Stimulated activated CD4-positive, alpha-beta T cell treated with anti-CD3 and anti-CD28 coated beads, Interleukin-4, amount 100 ng/mL, for 48 hours (primary cell): ENCODE data around the gene TP73.

Experiments
- DNase-seq, 2 donors: peaks; one replicate each; pipeline ENCODE4 v3.0.0-alpha.2; 2020; ENCODE audit warnings: low read depth in 2 of 2

TP73 gene

DNA sequence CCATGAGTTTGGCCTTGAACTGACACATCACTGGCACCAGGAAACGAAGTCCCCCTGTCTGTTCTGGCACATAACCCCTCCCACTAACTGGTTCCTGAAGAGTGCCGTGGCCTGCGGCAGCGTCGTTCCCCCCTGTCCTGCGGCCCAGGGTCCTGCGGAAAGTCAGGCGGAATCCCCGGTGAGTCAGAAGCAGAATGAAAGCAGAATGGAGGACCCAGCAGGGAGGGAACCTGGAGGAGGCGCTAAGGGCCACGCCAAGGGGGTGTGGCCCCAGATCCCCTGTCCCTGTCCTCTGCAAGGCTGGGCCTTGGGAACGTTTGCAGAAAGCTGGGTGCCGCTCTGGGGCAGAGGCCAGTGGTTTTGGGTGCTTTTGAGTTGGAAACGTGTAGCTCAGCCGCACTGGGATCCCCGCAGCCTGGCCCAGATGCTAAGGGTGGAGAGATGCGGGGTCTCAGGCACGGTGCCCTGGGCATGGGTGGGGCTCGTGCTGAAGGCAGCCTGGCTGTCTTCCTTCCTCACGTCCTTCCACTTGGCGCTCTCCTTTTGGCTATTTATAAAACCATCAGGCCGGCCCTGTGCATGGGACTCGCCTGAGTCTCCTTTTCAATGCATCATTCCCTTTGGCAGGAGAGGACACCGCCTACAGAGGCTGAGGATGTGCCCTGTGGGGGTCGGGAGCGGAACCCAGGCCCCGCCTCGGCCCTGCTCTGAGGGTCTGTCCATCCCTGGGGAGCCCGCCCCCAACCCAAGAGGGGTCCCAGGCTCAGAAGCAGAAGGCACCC is 36.2 kb downstream of the TP73 start:
- DNase-seq: no peak

DNA sequence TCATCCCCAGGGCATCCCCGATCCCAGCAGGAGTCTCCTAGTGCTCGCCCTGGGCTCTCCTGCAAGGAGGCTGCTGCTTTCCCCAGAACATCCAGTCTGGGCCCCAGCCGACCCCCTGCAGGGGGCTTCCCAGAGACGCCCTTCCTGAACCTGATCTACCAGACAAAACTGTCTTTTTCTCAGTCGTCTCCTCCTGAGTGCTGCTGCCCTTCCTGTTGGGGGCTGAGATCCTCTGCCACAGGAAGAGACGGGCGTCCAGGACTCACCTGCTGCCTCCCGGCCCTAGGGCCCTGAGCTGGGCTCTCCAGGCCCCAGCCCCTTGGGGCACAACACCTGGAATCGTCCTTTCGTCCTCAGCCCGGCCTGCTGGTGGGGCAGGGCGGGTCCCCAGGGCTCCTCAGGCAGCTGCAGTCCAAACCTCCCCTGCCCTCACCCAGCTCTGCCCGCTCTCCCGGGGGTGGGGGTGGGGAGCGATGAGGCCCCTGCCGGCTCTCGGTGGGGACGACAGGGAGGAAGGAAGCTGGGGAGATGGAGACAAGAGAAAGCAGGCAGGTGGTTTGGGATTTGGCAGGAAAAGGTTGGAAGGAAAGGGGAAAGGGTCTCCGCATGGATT is 36.9 kb downstream of the TP73 start:
- no peak for DNase-seq

DNA sequence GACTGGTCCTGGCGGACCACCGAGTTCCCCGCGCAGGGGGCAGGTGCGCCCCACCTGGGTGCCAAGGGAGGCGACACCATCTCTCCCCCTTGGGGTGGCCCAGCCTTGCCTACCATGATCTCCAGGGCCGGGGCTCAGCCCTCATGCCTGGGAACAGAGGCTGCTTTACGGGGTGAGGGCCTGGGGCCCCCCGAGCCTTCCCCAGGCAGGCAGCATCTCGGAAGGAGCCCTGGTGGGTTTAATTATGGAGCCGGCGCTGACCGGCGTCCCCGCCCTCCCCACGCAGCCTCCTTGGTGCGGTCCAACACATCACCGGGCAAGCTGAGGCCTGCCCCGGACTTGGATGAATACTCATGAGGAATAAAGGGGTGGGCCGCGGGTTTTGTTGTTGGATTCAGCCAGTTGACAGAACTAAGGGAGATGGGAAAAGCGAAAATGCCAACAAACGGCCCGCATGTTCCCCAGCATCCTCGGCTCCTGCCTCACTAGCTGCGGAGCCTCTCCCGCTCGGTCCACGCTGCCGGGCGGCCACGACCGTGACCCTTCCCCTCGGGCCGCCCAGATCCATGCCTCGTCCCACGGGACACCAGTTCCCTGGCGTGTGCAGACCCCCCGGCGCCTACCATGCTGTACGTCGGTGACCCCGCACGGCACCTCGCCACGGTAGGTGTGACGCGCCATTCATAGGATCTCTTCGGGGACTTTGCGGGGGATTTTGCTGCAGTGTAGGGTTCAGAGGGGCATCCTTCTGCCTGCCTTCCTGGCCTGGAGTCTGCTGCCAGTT is 38.2 kb downstream of the TP73 start:
- DNase-seq: no peak

DNA sequence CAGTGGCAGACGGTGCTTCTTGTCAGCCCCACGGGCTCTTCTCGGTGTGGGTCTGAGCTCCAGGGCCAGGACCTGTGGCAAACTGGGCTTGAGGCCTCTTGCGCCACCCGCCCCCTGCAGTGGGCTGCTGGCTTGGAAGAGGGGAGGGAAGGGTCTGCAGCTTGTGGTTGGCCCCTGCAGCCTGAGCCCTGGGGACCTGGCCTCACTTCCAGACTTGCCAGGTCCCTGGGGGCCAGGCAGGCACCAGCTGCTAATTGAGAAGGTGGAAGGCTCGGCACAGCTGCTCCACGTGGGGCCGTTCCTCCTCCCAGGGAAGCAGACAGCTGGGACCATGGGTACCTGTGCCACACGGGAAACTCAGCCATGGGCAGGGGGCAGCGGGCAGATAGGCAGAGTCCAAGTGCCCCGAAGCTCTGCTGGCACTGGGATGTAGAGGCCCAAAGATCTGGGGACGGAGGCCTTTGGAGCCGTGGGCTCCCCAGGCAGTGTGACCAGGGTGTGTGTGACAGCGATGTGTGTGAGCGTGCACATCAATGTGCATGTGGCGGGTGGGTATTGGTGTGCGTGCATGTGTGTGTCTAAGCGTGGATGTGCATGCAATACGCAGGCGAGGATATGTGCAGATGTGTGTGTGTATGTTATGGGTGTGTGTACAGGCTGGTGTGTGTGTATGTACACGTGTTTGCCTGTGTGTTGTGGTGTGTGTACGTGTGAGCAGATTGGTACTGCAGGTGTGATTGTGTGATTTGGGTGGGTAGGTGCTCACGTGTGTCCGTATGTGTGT is 39.3 kb downstream of the TP73 start:
- no peak for DNase-seq

DNA sequence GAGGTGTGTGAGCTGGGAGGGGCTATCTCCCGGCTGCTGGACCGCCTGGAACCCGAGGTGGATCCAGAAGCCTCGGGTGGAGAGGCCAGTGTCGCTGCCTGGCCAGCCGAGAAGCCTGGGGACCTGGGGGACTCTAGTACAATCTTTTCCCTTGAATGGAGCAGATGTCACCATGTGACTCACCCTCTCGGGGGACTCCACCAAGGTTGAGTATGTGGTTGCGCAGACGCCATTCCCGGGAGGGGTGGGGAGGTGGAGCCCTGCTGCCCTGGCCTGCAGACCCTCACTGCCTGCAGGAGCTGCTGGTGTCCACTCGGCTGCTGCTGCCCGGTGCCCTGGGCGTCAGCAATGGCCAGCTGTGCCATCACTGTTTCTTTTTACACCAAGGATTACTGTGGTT is 40.3 kb downstream of the TP73 start:
- no peak for DNase-seq

DNA sequence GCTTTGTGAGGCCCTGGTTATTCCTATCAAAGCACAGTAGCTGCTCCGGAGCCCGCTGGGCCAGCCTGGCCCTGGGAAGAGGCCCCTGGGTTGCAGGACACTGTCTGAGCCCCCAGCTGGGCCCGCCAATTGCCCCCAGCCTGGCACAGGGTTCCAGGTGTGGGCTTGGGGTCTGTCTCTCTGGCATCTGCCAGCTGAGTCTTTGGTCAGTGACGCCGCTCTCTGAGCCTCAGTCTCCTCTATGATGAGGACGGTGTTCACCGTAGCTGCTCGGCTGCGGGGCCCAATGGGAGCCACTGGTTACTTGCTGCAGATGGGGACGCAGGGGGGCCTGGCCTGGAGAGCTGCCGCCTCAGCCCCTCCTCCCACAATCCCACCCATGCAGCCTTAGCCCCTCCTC is 41.0 kb downstream of the TP73 start:
- DNase-seq: no peak

DNA sequence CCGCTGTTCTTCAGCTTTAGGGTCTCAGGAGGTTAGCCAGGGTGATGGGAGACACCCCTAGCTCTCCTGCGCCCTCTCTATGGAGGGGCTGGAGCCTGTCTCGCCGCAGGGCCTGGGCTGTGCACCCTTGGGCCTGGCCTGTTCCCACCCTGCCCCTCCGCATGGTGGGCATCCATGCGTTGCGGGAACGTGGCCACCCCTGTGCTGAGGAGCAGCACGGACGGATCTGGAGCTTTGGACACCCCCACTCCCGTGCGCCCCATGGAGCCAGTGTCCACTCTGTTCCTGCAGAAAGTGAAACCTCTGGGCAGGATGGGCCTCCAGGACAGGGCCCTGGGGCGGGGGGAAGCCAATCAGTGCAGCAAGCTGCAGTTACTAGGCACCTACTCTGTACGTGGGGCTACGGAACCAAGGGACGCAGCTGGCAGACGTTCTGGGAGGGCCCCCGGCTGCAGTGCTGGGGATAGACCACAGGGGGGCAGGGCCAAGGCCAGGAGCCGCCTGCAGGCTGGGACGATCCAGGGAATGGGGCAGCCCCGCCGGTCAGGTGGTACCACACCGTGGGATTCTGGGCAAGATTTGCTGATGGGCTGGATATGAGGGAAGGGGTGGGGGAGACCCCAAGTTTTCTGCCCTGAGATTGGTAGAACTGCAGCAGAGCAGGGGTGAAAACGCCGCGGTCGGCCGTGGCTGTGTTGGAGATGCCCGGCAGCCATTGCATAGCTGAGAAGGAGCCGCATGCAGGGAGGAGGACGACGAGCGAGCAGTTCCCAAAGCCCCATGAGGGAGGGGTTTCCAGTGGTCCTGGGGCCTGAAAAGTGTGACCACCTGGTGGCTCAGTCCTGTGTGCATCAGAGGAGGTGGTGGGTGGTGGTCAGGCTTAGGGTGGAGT is 43.3 kb downstream of the TP73 start:
- peak in 1 of 2 donors; percentile 33 for DNase-seq

DNA sequence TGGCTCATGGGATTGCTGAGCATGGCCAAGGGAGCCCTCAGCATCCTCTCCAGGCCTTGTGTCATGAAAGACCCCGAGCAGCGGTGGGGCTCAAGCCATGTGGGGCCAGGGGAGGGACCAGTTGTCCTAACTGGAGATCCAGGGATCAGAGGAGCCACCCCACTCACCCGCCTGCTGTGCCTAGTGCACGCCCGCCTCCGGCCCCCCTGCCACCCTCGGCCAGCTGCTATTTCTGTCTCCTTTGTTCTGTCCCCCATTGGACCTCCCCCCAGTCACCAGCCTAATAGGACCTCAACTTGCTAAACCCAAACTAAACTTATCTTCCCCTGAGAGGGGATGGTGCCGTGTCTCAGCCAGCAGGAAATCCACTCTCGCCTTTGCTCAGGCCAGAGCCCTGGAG is 44.4 kb downstream of the TP73 start:
- DNase-seq: no peak

DNA sequence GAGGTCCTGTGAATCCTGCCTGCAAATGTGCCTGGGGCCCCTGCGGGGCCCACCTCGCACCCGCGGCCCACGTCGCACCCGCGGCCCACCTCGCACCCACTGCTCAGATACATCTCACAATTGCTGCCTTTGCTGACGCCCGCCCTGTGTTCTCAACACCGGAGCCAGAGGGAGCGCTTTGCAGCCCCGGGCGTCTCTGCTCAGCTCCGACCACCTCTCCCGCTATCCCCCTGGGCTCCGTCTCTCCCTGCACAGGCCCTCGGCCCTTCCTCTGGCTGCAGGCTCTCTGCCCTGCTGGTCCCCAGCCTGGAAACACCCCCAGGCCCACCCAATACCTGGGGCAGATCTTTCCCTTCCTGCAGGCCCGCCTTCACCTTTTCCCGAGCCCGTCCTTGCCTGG is 44.8 kb downstream of the TP73 start:
- DNase-seq: no peak

DNA sequence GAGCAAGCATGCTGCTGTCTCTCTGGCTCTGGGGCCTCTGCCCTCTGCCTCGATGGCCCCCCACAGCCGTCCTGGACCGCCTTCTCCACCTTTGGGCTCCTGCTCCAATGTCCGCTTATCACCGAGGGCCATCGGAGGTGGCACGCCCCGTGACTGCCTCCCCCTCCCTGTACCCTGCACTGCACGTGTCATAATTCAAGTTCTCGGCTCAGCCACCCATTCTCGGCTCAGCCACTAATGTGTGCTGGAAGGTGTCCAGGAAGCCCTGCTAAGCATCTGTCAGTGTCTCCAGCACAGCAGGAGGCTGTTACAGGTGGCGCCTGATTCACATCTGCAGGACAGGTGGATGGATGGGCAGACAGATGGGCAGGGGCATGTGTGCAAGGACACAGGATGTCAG is 45.5 kb downstream of the TP73 start:
- DNase-seq: no peak

DNA sequence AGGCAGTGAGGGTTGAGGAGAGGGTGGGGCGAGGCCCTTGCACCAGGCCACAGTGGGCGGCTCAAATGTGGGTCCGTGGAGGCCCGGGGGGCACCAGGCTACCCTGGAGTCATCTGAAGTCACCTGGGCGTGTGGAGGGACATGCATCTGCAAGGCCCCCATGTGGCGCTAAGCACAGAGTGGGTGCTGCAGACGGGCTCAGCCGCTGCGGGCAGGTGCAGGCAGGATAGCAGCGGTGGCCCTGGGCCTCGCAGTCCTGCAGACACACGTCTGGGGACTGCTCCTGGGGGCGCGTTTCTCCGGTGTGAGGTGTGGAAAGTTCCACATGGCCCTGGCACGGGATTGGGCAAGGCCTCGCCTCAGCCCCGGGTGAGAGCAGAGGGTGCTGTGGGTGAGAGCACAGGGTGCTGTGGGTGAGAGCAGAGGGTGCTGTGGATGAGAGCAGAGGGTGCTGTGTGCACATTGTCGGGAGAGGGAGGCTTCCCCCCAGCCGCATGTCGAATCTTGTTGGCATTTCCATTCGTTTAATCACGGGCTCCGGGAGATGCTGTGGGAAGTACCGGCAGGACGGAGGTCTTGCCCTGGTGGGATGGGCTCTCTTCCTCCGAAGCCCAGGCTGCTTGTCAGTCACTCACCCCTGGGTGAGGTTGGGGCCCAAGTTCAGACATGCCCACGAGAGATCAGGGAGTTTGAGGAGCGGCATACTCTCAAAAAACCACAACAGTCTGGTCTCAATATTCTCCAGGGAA is 46.5 kb downstream of the TP73 start:
- no peak for DNase-seq

DNA sequence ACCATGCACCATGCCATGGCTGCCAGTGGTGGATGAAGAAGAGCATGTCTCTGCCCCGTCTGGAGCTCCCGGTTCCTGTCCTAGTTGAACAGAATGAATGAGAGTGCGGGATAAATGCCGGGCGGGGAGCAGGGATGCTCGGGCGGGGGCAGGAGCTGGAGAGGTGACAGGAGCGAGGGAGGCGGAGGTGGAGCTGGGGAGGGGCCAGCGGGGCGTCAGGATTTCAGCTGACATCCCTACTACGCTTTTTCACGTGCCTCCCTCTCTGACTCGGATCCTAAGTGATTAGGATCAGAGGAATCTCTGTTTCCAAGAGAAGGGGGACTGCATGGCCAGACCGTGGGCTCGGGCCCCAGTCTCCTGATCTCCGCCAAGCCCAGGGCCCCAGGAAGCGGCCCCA is 47.3 kb downstream of the TP73 start:
- DNase-seq: no peak

DNA sequence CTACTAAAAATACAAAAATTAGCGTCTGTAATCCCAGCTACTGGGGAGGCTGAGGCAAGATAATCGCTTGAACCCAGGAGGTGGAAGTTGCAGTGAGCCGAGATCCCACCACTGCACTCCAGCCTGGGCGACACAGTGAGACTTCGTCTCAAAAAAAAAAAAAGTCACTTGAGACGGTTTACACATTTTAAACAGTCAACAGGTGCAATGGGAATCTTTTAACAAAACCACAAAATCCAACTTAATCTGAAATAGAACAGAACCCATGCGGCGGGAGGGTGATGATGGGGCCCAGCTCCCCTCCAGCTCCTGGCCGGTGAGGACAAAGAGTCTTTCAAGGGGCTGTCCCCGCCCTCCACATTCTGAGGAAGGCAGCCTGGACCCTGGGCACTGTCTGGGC is 48.3 kb downstream of the TP73 start:
- no peak for DNase-seq

DNA sequence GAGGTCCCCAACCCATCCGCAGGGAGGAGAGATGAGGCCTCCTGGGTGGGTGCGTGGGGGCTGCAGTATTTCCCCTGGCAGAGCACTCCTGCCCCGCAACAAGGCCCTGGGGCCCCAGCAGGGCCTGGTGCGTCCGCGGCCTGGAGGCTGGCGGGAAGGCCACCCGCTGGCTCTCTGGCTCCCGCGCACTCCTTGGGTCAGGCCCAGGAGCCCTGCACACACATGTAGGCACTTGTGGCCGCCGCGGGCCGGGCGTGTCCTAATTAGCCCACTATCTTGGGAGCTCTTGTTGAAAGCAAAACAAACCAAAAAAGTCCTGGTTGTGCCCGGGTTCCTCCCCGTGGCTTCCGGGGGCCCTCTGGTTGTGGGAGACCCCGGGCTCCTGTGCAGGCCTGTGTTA is 50.2 kb downstream of the TP73 start:
- no peak for DNase-seq

DNA sequence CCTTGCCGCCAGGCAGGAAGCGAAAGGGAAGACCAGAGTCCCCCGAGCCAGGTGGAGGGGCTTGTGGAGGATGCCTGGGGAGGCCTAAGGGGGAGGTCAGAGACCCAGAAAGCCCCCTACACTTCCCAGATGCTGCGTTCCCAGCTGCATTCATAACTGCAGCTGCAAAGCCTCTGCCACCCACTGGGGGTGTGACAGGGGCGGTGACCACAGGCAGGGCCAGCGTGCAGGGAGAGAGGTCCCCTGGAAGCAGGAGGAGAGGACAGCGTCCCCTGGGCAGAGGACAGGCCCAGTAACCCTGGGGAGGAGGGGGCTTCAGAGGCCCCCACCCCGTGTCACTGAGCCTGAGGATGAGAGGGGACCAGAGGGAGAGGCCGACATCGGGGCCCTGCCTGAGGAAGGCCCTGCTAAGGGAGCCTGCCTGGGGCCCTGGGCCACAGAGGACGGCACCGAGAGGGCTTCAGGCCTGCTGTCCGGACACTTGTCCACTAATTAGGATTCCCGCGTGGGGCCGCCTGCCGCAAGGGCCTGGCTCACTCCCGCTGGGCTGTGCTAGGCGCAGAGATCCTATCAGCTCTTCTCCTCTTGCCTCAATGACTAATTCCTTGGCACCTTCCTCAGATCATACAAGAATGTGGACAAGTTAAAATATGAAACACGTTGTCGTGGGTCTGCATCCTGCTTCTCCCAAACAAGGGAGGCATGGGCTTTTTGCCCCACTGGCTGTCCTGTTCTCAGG is 50.8 kb downstream of the TP73 start:
- DNase-seq: no peak

DNA sequence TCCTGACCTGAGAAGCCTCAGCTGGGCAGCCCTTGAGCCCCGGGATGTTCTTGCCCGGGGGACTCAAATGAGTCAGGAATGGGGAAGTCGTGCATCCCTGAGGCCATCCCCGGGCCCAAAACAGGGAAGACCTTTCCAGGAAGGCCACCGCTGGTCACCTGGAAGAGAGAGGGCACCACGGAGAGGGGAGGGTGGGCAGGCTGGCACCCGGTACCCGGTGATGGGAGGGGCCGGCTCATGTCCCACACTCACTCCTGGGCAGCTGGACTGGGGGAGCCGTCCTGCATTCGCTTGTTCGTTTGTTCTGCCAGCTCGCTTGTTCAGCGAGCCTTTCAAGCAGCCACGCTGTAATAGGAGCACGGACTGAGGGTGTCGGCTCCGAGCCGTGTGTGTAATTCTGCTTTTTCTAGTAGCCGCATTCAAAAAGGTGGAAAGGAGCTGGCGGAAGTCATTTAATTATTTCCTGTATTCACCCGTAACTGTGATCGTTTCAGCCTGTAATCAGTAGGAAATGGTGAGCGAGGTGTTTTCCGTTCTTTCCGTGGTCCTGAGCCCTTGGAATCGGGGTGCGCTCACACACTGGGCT is 51.6 kb downstream of the TP73 start:
- no peak for DNase-seq

DNA sequence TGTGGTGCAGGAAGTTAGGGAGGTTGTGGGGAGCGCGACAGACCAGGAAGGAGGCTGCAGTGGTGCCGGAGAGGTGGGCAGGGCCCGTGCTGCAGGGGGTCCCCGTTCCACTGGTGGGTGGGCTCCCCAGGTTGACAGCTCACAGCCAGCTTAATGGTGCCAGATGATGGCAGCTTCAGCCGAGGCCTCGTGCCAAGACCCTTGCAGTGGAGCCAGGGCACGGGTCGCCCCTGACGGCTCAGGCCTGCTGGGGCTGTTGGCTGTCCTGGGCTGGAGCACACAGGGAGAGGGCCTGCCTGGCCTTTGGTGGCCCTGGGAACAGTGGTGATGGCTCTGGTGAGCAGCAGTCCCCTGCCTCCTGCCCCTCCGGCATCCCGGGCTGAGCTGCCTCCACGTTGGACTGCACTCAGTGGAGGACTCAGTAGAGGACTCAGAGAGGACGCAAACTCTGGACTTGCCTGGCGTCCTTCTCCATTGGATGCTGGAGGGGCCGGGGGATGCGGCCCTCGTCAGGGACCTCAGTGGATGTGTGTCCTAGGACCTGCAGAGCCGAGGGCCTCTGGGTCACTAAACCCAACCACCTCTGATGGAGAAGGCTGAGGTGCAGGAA is 53.1 kb downstream of the TP73 start:
- DNase-seq: no peak

DNA sequence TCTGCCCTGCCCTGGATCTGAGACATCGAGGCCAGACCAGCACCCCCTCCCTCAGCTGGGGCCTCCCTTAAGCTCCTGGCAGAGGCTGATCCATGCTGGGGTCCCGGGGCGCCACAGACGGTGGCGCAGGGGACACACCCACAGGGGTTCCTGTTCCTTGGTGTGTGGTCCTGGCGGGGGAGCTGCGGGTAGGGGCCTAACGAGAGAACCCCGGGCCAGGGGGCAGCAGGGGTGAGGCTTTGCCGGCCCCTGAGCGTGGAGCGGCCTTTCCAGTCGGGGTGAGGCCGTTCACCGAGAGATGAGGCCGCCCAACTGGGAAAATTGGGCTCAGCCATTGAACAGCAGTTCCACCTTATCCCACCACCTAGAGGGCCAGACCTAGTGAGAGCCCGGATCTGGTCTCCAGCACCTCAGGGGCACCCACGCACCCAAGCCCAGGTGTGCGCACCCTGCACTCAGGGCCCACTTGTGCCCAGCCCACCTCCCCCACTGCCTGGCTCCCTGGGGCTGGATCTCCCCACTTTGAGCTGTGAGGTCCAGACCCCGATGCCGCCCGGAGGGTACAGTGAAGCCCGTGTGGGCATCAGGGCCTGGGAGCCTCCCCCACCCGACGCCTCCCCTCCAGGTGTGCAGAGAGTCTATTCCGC is 54.5 kb downstream of the TP73 start:
- no peak for DNase-seq
